Fibroblast of upper back skin (primary cell): ENCODE results near the gene DIDO1.
A peak's percentile ranks its signal among the peaks of the same experiment; 100 is the strongest.

Source experiments
- DNase-seq: peaks from one replicate; pipeline ENCODE4 v3.0.0-alpha.2; 2013

Gene DIDO1

DNA sequence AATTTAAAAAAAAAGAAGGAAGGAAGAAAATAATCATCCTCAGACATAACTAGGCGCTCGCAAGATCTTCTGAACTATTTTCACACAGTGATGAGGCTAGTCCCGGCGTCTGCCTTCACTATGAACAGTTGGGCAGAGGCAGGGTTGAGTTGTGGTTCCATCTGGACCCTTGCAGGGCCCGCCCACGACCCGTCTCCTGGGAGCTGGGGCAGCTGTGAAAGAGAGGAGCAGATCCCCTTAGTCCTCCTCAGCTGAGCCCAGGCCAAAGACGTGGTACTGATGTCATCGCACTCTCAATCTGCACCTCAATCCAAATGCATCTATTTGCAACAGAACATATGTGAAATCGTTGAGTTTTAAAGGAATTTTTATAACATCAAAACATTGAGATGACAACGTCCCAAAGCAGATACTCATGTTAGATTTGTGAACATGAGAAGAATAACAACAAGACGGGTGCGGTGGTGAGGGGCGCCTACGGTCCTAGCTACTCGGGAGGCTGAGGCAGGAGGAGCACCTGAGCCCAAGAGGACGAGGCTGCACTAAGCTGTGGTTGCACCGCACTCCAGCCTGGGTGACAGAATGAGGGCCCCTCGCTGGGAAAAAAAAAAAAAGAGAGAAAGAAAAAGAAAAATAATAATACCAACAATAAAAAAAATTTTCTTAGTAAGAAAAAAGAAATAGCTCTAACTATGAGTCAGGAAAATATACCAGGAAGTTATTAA, 80.0 kb downstream of the DIDO1 start:
- DNase-seq: no peak

GRCh38 chr20:62845416-62846160, 80.7 kb downstream of the DIDO1 start:
- peak; percentile 70 for DNase-seq

GRCh38 chr20:62844182-62844581, 82.1 kb downstream of the DIDO1 start:
- no peak for DNase-seq

DNA sequence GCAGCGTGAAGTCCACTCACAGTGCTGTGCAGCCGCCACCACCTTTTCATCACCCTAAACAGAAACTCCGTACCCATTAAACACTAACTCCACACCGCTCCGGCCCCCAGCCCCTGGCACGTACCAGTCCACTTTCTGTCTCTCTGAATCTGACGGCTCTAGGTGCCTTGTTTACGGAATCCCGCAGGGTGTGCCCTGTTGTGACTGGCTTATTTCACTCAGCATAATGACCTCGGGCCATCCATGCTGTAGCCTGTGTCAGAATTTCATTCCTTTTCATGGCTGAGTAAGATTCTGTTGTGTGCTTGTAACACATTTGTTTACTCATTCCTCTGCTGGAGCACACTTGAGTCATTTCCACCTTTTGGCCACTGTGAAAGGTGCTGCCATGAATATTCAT, 82.6 kb downstream of the DIDO1 start:
- DNase-seq: no peak

- no peak for DNase-seq
Observed at GRCh38 chr20:62841705-62842212, 84.5 kb downstream of the DIDO1 start.

DNA sequence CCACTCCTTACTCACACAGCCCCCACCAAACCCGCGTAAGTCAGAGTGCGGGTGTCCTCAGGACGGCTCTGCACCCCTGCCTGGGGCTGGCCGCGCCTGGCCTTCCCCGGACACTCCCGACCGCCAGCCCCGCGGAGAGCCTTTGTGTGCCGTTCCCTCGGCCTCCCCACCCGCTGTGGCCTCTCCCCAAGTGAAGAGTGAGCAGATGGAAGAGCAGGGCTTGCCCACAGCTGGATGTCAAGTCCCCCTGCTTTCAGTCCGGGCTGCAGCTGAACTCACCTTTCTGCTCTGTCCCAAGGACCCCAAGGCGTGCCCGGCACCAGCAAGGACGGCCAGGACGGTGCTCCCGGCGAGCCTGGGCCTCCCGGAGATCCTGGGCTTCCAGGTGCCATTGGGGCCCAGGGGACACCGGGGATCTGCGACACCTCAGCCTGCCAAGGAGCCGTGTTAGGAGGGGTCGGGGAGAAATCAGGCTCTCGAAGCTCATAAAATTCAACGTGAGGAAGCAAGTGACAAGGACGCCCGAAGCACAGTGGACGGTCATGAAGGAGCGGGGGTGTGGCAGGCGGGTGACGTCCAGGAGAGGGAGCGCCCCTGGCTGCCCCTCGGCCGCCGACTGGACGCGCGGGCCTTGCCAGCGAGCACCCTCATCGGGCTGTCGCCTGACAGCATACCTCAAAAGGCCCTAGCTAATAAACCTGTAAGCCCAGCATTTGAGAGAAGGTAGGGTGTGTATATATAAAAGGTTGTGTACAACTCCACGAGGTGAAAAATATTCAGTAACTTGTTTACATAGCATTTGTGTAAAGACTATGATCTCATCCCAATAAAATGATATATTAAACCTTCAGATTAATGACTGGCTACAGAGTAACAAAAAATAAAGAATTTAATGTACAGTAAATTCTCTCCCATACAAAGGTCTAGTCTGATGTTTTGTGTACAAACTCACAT, 85.8 kb downstream of the DIDO1 start:
- DNase-seq: no peak

- no peak for DNase-seq
Observed at GRCh38 chr20:62839816-62840215, 86.5 kb downstream of the DIDO1 start.

GRCh38 chr20:62839261-62839660, 87.0 kb downstream of the DIDO1 start:
- DNase-seq: no peak

DNA sequence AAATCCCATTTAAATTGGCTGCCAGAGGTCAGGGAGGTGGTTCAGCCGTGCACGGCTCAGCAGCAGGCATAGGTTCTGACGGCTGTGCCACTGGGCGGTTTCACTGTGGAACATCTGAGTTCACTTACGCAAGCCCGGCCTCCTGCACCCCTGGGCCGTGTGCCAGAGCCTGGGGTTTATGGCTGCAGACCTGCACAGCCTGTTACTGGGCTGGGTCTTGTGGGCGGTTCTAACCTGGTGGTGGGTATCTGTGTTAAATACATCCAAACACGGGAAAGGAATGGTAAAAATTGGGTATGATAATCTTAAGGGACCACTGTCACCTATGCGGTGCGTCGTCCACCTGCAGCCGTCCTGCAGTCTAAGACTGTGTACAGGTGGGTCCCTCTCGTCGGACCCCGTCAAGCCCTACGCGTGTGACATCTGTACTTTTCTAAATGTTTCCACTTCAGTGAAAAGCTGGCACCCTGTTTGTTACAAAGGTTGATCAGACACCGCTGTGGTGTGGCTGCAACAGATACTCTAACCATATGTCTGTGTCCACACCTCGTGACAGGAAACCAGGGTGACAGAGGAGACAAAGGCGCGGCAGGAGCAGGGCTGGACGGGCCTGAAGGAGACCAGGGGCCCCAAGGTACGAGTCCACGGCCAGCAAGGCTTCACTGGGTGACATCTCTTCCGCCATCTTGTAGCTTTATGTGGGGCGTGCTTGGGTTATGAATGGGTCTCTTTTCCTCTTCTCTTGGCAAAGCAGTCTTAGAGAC, 88.0 kb downstream of the DIDO1 start:
- DNase-seq: no peak

DNA sequence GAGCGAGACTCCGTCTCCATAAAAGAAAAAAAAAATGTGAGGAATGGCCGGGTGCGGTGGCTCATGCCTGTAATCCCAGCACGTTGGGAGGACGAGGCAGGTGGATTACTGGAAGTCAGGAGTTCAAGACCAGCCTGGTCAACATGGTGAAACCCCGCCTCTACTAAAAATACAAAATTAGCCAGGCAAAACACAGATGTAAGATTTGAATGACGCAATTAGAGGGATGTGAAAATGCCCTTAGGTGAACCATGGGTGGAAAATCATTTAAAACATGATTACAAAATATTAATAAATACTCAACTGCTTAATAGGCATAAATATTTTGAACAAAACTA, 88.5 kb downstream of the DIDO1 start:
- DNase-seq: no peak

GRCh38 chr20:62836967-62837490, 89.3 kb downstream of the DIDO1 start:
- no peak for DNase-seq

DNA sequence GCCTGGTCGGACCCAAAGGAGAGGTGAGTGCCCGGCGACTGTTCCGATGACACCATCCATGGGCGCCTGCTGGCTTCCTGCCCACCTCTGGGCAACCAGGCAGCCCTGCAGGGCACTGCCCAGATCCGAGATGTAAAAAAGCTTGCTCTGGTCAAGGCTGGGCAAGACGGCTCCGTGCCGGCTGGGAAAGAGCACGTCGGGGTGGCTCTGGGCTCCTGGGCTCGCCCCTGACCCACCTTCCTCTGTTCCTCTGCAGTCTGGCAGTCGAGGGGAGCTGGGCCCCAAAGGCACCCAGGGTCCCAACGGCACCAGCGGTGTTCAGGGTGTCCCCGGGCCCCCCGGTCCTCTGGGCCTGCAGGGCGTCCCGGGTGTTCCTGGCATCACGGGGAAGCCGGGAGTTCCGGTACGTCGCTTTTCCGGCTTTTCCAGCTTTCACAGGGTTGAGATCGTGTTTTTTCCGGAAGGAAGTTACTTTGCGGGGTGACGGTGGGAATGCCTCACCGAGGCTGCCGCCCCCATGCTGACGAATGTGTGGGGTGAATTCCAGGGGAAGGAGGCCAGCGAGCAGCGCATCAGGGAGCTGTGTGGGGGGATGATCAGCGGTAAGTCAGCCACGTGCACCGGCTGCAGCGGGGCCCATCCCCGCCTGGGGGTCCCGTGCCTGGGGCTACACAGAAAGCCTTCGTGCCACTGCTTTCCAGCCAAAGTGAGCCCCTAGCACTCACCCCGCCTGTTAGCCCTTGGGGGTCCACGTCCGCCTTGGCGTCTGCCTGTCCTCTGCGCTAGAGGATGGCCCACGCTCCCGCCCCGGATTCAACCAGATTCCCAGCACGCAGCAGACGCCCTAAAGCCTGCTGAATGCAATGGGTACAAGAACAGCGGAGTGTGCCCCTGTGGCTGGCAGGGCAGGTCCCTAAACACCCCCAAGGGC, 90.1 kb downstream of the DIDO1 start:
- DNase-seq: no peak

DNA sequence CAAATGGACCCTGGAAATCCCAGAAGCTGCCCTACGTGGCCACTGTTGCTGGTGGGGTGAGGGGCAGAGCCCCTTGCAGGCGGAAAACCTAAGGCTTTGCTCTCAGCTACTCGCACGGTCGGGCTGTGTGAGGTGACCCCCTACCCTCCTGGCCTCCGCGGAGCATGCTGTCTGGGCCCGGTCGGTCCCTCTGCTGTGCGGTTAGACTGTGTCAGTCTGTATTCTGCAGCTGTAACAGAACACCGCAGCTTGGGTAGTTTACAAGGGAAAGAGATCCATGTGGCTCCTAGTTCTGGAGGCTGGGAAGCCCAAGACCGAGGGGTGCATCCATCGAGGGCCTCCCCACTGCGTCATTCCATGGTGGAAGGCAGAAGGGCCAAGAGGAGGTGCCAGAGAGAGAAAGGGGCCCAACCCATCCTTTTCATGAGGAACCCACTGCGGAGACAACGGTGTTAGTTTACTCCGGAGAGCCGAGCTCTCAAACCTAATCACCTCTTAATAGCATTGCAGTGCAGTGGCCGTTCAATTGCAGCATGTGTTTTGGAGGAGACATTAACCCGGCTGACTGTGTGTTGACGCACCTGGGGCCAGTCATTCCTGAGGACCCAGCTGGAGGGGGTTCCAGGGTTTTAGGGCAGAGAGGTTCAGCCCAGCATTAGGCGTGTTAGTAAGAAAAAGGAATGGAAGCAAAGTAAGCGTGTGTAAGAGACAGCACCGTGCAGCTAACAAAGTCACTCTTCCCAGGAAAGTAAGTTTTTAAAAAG, 91.2 kb downstream of the DIDO1 start:
- no peak for DNase-seq

DNA sequence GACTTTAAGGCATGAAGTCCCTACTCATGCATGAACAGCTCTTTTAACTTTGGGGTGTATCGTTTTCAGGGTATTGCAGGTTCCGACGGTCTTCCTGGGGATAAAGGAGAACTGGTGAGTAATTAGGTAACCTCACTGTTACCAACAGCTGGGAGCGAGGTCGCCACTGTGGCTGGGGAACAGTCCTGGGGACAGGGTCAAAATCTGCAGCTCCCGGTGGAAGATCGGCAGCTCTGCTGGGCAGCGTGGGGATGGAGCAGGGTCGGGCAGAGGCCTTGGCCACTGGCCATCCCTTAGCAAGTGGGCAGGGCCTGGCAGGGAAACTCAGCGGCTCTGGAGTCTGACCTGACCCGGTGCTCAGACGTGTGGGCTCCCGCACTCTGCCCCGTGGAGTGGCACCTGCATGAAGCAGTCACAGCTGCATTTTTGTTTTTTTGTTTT, 93.3 kb downstream of the DIDO1 start:
- no peak for DNase-seq

GRCh38 chr20:62832212-62832922, 93.9 kb downstream of the DIDO1 start:
- no peak for DNase-seq

- no peak for DNase-seq
Observed at GRCh38 chr20:62831854-62832211, 94.5 kb downstream of the DIDO1 start.

DNA sequence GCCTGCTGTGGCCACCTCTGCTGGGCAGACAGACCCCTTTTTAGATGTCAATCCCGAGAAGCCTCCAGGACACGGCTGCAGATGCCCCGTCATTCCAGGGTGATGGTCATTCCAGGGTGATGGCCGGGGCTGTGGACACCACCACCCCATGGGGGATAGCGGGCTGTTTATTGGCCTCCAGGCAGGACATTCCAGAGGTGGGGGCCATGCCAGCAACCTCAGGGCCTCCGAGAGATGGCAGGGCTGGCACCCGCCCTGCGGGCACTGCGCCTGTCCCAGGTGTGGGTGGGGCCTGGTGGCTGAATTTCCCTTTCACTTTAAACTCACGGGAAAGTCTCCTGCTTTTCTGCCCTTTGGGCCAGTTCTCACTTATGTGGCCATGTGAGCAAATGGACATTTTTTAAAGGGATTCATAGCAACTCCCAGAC, 94.9 kb downstream of the DIDO1 start:
- no peak for DNase-seq

DNA sequence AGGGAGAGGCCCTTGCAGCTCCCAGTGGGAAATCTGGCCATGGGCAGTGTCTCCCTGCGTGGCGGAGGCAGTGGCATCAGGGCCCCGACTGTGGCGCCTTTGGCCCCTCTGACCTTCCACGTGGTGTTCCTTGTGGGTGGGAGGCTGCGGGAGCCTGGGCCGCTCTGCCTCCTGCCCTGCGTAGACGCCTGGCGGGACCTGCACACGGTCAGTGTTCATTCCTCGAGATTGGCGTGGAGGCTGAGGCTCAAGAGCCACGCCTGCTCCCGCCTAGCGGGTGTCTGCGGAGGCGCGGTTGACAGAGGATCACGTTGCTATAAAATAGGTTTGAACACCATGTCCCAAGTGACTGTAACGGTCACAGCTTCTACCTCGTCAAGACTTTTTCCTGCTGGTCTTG, 95.5 kb downstream of the DIDO1 start:
- no peak for DNase-seq

DNA sequence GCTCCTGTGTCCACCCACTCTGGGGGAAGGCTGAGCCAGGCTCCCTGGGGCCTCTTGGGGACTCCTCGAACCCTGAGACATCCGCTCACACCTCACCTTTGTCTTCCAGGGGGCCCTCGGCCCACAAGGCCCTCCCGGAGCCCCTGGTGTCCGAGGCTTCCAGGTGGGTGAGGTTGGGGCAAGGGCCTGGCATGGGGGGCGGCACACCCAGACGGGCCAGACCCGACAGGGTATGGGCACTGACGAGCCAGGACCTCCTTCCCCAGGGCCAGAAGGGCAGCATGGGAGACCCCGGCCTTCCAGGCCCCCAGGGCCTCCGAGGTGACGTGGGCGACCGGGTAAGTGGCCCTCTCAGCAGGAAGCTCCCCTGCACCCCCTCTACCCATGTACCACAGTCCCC, 96.1 kb downstream of the DIDO1 start:
- no peak for DNase-seq
